Measurements from ENCODE around the gene CD163. TPM values are rescaled to one million over a fixed set of nuclear protein-coding genes. Genes with fewer than 3 reads are reported as not detected.
A peak's percentile ranks its signal among the peaks of the same experiment; 100 is the strongest.
"Not testable (repeated sequence)": the region's sequence is repeated elsewhere in the genome, so short reads cannot be mapped to it uniquely, and the experiment has no call there.

CD163 gene
- total RNA-seq, result 0.05 TPM in 1 of 3 replicates, not detected in the others
- long read RNA-seq, result 0 reads

GRCh38 chr12:7503686-7504415, at the start of gene CD163:
CD163 (minus strand) TSS chr12:7503777; CDS start chr12:7503690, 87 bp downstream.
- Mint-ChIP-seq H3K36me3 (ENCODE audit: low read depth) (no peaks in the 10 kb centered on the region), H3K4me3 (ENCODE audit: unreplicated experiment) (no peak within 1 kb of the TSS), H3K27me3 (ENCODE audit: low read depth) (peaks cover 3% of the 10 kb centered on the region), H3K4me1 (ENCODE audit: low read depth) (peaks cover 2% of the 10 kb centered on the region), H3K9me3 (ENCODE audit: low read depth) (peaks cover 8% of the 10 kb centered on the region), H3K27ac (ENCODE audit: unreplicated experiment) (no peak within 1 kb of the TSS)
- no peak for DNase-seq (ENCODE audit: low spot score)
- no peak for TF ChIP-seq CTCF (IDR thresholded peaks at IDR 0.05)

- no peak overlapping the region for H3K27ac Mint-ChIP-seq (ENCODE audit: unreplicated experiment)
- no peak for TF ChIP-seq CTCF (IDR thresholded peaks at IDR 0.05)
- peaks cover 5% of the 10 kb centered on the region for H3K27me3 Mint-ChIP-seq (ENCODE audit: low read depth)
- no peaks in the 10 kb centered on the region for H3K36me3 Mint-ChIP-seq (ENCODE audit: low read depth)
- H3K4me1 Mint-ChIP-seq (ENCODE audit: low read depth), result no peaks in the 10 kb centered on the region
- H3K4me3 Mint-ChIP-seq (ENCODE audit: unreplicated experiment), result no peak overlapping the region
- no peak for DNase-seq (ENCODE audit: low spot score)
- peaks cover 9% of the 10 kb centered on the region for H3K9me3 Mint-ChIP-seq (ENCODE audit: low read depth)
Measured at GRCh38 chr12:7542813-7543212, 39.2 kb upstream of the CD163 start.

- Mint-ChIP-seq H3K4me3 (ENCODE audit: unreplicated experiment) (no peak overlapping the region), H3K36me3 (ENCODE audit: low read depth) (no peaks in the 10 kb centered on the region), H3K27ac (ENCODE audit: unreplicated experiment) (no peak overlapping the region), H3K9me3 (ENCODE audit: low read depth) (peaks cover 9% of the 10 kb centered on the region), H3K4me1 (ENCODE audit: low read depth) (no peaks in the 10 kb centered on the region), H3K27me3 (ENCODE audit: low read depth) (peaks cover 7% of the 10 kb centered on the region)
- no peak for DNase-seq (ENCODE audit: low spot score)
- no peak for TF ChIP-seq CTCF (IDR thresholded peaks at IDR 0.05)
Measured at GRCh38 chr12:7542046-7542445, 38.5 kb upstream of the CD163 start.

GRCh38 chr12:7514416-7514815, 10.8 kb upstream of the CD163 start:
- Mint-ChIP-seq H3K27ac (ENCODE audit: unreplicated experiment) (no peak overlapping the region), H3K9me3 (ENCODE audit: low read depth) (no peaks in the 10 kb centered on the region), H3K36me3 (ENCODE audit: low read depth) (no peaks in the 10 kb centered on the region), H3K4me3 (ENCODE audit: unreplicated experiment) (no peak overlapping the region), H3K4me1 (ENCODE audit: low read depth) (peaks cover 3% of the 10 kb centered on the region), H3K27me3 (ENCODE audit: low read depth) (peaks cover 8% of the 10 kb centered on the region)
- TF ChIP-seq CTCF (IDR thresholded peaks at IDR 0.05), result no peak
- DNase-seq (ENCODE audit: low spot score), result no peak

- Mint-ChIP-seq H3K36me3 (ENCODE audit: low read depth) (no peaks in the 10 kb centered on the region), H3K4me1 (ENCODE audit: low read depth) (peaks cover 3% of the 10 kb centered on the region), H3K4me3 (ENCODE audit: unreplicated experiment) (no peak overlapping the region), H3K27ac (ENCODE audit: unreplicated experiment) (peak overlapping the region; percentile 50), H3K27me3 (ENCODE audit: low read depth) (peaks cover 8% of the 10 kb centered on the region), H3K9me3 (ENCODE audit: low read depth) (peaks cover 8% of the 10 kb centered on the region)
- DNase-seq (ENCODE audit: low spot score), result no peak
- no peak for TF ChIP-seq CTCF (IDR thresholded peaks at IDR 0.05)
Measured at GRCh38 chr12:7512553-7512952, 9.0 kb upstream of the CD163 start.

- not testable (repeated sequence) for H3K27me3 Mint-ChIP-seq (ENCODE audit: low read depth); H3K9me3 Mint-ChIP-seq (ENCODE audit: low read depth); H3K27ac Mint-ChIP-seq (ENCODE audit: unreplicated experiment); H3K4me3 Mint-ChIP-seq (ENCODE audit: unreplicated experiment); H3K4me1 Mint-ChIP-seq (ENCODE audit: low read depth); H3K36me3 Mint-ChIP-seq (ENCODE audit: low read depth); DNase-seq (ENCODE audit: low spot score)
Measured at GRCh38 chr12:7509793-7510470, 6.4 kb upstream of the CD163 start.

Data from chondrocyte (in vitro differentiated cells).